ENCODE results near the gene DOCK6. TPM values are rescaled to one million over a fixed set of nuclear protein-coding genes. Genes with fewer than 3 reads are reported as not detected.
A peak's percentile ranks its signal among the peaks of the same experiment; 100 is the strongest.

The DOCK6 gene
- total and polyA plus RNA-seq, 2 of the 13 experiments (the other 11 are each of a cell fraction or from before 2014, with no cell fraction given) = 5.4 to 38.1 TPM

GRCh38 chr19:11236324-11237301, 25.7 kb downstream of the DOCK6 start (continued):
- TF ChIP-seq PITX1 (CRISPR knock-in tag; IDR thresholded peaks at IDR 0.05) = peak; percentile 19; the same call in 1 of the 2 replicates
- no peak for TF ChIP-seq LRRFIP1 (CRISPR knock-in tag; conservative IDR thresholded peaks at IDR 0.05)
- TF ChIP-seq, protein P1, sequence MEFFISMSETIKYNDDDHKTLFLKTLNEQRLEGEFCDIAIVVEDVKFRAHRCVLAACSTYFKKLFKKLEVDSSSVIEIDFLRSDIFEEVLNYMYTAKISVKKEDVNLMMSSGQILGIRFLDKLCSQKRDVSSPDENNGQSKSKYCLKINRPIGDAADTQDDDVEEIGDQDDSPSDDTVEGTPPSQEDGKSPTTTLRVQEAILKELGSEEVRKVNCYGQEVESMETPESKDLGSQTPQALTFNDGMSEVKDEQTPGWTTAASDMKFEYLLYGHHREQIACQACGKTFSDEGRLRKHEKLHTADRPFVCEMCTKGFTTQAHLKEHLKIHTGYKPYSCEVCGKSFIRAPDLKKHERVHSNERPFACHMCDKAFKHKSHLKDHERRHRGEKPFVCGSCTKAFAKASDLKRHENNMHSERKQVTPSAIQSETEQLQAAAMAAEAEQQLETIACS (CRISPR knock-in tag; IDR thresholded peaks at IDR 0.05) = no peak
- TF ChIP-seq, protein P2, sequence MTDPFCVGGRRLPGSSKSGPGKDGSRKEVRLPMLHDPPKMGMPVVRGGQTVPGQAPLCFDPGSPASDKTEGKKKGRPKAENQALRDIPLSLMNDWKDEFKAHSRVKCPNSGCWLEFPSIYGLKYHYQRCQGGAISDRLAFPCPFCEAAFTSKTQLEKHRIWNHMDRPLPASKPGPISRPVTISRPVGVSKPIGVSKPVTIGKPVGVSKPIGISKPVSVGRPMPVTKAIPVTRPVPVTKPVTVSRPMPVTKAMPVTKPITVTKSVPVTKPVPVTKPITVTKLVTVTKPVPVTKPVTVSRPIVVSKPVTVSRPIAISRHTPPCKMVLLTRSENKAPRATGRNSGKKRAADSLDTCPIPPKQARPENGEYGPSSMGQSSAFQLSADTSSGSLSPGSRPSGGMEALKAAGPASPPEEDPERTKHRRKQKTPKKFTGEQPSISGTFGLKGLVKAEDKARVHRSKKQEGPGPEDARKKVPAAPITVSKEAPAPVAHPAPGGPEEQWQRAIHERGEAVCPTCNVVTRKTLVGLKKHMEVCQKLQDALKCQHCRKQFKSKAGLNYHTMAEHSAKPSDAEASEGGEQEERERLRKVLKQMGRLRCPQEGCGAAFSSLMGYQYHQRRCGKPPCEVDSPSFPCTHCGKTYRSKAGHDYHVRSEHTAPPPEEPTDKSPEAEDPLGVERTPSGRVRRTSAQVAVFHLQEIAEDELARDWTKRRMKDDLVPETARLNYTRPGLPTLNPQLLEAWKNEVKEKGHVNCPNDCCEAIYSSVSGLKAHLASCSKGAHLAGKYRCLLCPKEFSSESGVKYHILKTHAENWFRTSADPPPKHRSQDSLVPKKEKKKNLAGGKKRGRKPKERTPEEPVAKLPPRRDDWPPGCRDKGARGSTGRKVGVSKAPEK (CRISPR knock-in tag; IDR thresholded peaks at IDR 0.05; ENCODE audit: borderline replicate concordance) = no peak
- TF ChIP-seq, protein P3, sequence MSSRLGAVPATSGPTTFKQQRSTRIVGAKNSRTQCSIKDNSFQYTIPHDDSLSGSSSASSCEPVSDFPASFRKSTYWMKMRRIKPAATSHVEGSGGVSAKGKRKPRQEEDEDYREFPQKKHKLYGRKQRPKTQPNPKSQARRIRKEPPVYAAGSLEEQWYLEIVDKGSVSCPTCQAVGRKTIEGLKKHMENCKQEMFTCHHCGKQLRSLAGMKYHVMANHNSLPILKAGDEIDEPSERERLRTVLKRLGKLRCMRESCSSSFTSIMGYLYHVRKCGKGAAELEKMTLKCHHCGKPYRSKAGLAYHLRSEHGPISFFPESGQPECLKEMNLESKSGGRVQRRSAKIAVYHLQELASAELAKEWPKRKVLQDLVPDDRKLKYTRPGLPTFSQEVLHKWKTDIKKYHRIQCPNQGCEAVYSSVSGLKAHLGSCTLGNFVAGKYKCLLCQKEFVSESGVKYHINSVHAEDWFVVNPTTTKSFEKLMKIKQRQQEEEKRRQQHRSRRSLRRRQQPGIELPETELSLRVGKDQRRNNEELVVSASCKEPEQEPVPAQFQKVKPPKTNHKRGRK (CRISPR knock-in tag; IDR thresholded peaks at IDR 0.05) = no peak
- TF ChIP-seq, protein P4, sequence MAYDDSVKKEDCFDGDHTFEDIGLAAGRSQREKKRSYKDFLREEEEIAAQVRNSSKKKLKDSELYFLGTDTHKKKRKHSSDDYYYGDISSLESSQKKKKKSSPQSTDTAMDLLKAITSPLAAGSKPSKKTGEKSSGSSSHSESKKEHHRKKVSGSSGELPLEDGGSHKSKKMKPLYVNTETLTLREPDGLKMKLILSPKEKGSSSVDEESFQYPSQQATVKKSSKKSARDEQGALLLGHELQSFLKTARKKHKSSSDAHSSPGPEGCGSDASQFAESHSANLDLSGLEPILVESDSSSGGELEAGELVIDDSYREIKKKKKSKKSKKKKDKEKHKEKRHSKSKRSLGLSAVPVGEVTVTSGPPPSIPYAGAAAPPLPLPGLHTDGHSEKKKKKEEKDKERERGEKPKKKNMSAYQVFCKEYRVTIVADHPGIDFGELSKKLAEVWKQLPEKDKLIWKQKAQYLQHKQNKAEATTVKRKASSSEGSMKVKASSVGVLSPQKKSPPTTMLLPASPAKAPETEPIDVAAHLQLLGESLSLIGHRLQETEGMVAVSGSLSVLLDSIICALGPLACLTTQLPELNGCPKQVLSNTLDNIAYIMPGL (CRISPR knock-in tag; IDR thresholded peaks at IDR 0.05; ENCODE audit: borderline replicate concordance in 1 of 2, low read depth in 1 of 2) = peak; percentile 60 to 63; a peak in 1 of 4 replicates
- TF ChIP-seq DRAP1 (CRISPR knock-in tag; IDR thresholded peaks at IDR 0.05) = peak; percentile 83
- TF ChIP-seq SMARCC2 (IDR thresholded peaks at IDR 0.05) = no peak
- no peak for TF ChIP-seq U2AF2 (IDR thresholded peaks at IDR 0.05; ENCODE audit: low read depth, low read length)
- TF ChIP-seq ZNF136 (CRISPR knock-in tag; IDR thresholded peaks at IDR 0.05; ENCODE audit: low read depth) = 0 out of 2 replicates have a peak, but pooled peaks have one; percentile 44
- TF ChIP-seq CEBPZ (IDR thresholded peaks at IDR 0.05; ENCODE audit: low read length) = no peak

All from HepG2 (cell line).